Lower leg skin (tissue), 4 donors: ENCODE measurements around the gene SHROOM1. TPM values are rescaled to one million over a fixed set of nuclear protein-coding genes. Genes with fewer than 3 reads are reported as not detected.
A peak's percentile ranks its signal among the peaks of the same experiment; 100 is the strongest.

Source experiments
- DNase-seq, 2 donors: peaks; one replicate each; pipeline ENCODE4 v3.0.0-alpha.2; 2019; ENCODE audit warnings: low spot score in 2 of 2
- H3K4me3 ChIP-seq: fragments of 200-600 bp; sonication (generic); 2 replicates; pipeline ENCODE4 v1.5.1; 2017; ENCODE audit warnings: mild to moderate bottlenecking, low read depth; ENCODE audit not compliant: poor library complexity, severe bottlenecking
- CTCF ChIP-seq, 3 donors: fragments of 450-650 bp; IDR thresholded peaks; one replicate each; pipeline ENCODE4 v1.5.1; 2016; ENCODE audit warnings: antibody characterized with exemption in 3 of 3, mild to moderate bottlenecking in 3 of 3, moderate library complexity in 2 of 3
- POLR2A ChIP-seq, 2 donors: fragments of 450-650 bp; IDR thresholded peaks; one replicate each; pipeline ENCODE4 v1.6.1; 2016 to 2017; ENCODE audit warnings: antibody characterized with exemption in 2 of 2, mild to moderate bottlenecking in 1 of 2, moderate library complexity in 1 of 2
- WGBS, 2 donors: methylation state at CpG; one replicate each; pipeline ENCODE4 v1.1.5; 2018; 5-methylcytosine and 5-hydroxymethylcytosine counted together
- intact Hi-C: fragments of 100-400 bp; cut with DNase I; formaldehyde crosslinking; loops from one replicate; pipeline ENCODE4 v1.15.0; 2023; ENCODE audit warnings: low total_unique reads
- total RNA-seq, 4 donors: library from RNA; depleted of rRNA; stranded (reverse); fragments of >200 nt; gene quantifications; one replicate each; pipeline ENCODE4 v1.1.0, GENCODE V29; 2016

SHROOM1 gene
- total RNA-seq, 4 donors from 2014 or later = 1.2 to 3.8 (median 2.2) TPM

- no peak for DNase-seq
- WGBS, 2 donors = 58 to 73% methylated on average over 2 to 5 of the region's 5 CpGs
- TF ChIP-seq CTCF (IDR thresholded peaks at IDR 0.05) (no peak), POLR2A (IDR thresholded peaks at IDR 0.05) (no peak)
- intact Hi-C loops = no loop called here
- H3K4me3 ChIP-seq = no peak overlapping the region
Measured at GRCh38 chr5:132773114-132773513, 57.3 kb downstream of the SHROOM1 start.

GRCh38 chr5:132772291-132773070 is 58.0 kb downstream of the SHROOM1 start:
- 64 to 72% methylated on average over 7 to 8 of the region's 8 CpGs for WGBS, 2 donors
- intact Hi-C loops = no loop called here
- TF ChIP-seq POLR2A (IDR thresholded peaks at IDR 0.05) = no peak
- no peak for TF ChIP-seq CTCF (IDR thresholded peaks at IDR 0.05)
- DNase-seq = peak in 1 of 2 donors; percentile 56
- H3K4me3 ChIP-seq = no peak overlapping the region

Other genes with a start within 250 kb of the SHROOM1 start
- gene IL13, start 172.5 kb downstream of the SHROOM1 start, total RNA-seq = not detected
- gene IL4, start 156.7 kb downstream of the SHROOM1 start, total RNA-seq = not detected
- 1 to 10 TPM; 4.9 to 7.7 (median 6.3) TPM for gene KIF3A, start 93.1 kb downstream of the SHROOM1 start, total RNA-seq
- under 1 TPM in 2 of 4 donors, not detected in 2; 0.49 to 0.74 TPM for gene CCNI2, start 83.2 kb downstream of the SHROOM1 start, total RNA-seq
- 10 to 100 TPM; 70.0 to 99.6 (median 87.8) TPM for gene SEPTIN8, start 53.4 kb downstream of the SHROOM1 start, total RNA-seq
- 1 to 10 TPM in 1 of 4 donors, under 1 TPM in 3; 0.08 to 1.0 (median 0.79) TPM for gene SOWAHA, start 17.3 kb downstream of the SHROOM1 start, total RNA-seq
- under 1 TPM; 0.17 to 0.44 (median 0.36) TPM for gene GDF9, start 35.8 kb upstream of the SHROOM1 start, total RNA-seq
- gene UQCRQ, start 36.0 kb upstream of the SHROOM1 start, total RNA-seq = 100 to 1,000 TPM in 2 of 4 donors, 10 to 100 TPM in 2; 56.0 to 122 (median 88.0) TPM
- gene LEAP2, start 43.0 kb upstream of the SHROOM1 start, total RNA-seq = 1 to 10 TPM in 2 of 4 donors, under 1 TPM in 1, not detected in 1; 0.84 to 2.0 (median 1.8) TPM
- gene AFF4, start 133.0 kb upstream of the SHROOM1 start, total RNA-seq = 10 to 100 TPM; 47.9 to 79.2 (median 57.9) TPM
- gene ZCCHC10, start 195.9 kb upstream of the SHROOM1 start, total RNA-seq = 10 to 100 TPM in 1 of 4 donors, 1 to 10 TPM in 3; 5.9 to 11.9 (median 6.9) TPM
- 10 to 100 TPM; 33.0 to 49.3 (median 42.2) TPM for gene HSPA4, start 221.4 kb upstream of the SHROOM1 start, total RNA-seq